C4-2B (cell line): ENCODE results near the gene DMAP1.

Experiments used
- CTCF ChIP-seq: fragments of 450-650 bp; conservative IDR thresholded peaks from 2 replicates; pipeline ENCODE4 v1.5.1; 2017; ENCODE audit warnings: mild to moderate bottlenecking
- ZFX ChIP-seq: fragments of 450-650 bp; IDR thresholded peaks from 2 replicates; pipeline ENCODE4 v1.6.1; 2017

GRCh38 chr1:44220001-44220751 is 6.9 kb downstream of the DMAP1 start:
- TF ChIP-seq CTCF (no peak), ZFX (no peak)
